GM12878 (cell line): ENCODE measurements around the gene NUDT3. TPM values are rescaled to one million over a fixed set of nuclear protein-coding genes. Genes with fewer than 3 reads are reported as not detected.

Experiments used
- ATAC-seq: fragments of 200-7000 bp; cut with Tn5 transposase; 3 replicates; pipeline ENCODE4 v1.9.1; 2020; ENCODE audit warnings: mild to moderate bottlenecking, moderate library complexity
- BruUV-seq: library from RNA; stranded (reverse); fragments of 400-500 nt; replicated peaks from 2 replicates; lab custom pipeline; 2021; lab: Mats Ljungman, UMichigan
- CTCF ChIA-PET: fragments of 300-600 bp; sonication (Branson Sonifier 250); formaldehyde crosslinking; extraction: SDS; loops from one replicate; lab custom pipeline; 2021; ENCODE audit warnings: inconsistent platforms; lab: Yijun Ruan, JAX
- POLR2A ChIA-PET: fragments of 350-600 bp; formaldehyde crosslinking; extraction: SDS; loops from one replicate; lab custom pipeline; 2021; ENCODE audit warnings: inconsistent platforms; lab: Charles Lee
- RAD21 ChIA-PET: fragments of 300-600 bp; sonication (Branson Sonifier 250); formaldehyde crosslinking; loops from one replicate; lab custom pipeline; 2023; ENCODE audit warnings: antibody characterized with exemption; ENCODE audit not compliant: unreplicated experiment; lab: Charles Lee
- SMC1A ChIA-PET: fragments of 300-600 bp; sonication (Branson Sonifier 250); formaldehyde crosslinking; loops from one replicate; lab custom pipeline; 2023; ENCODE audit not compliant: unreplicated experiment, uncharacterized antibody; lab: Charles Lee
- DNase-seq: peaks from one replicate; pipeline ENCODE4 v3.0.0-alpha.2; 2011; ENCODE audit warnings: low read depth, low spot score
- FAIRE-seq: peaks from 3 replicates; lab custom pipeline; 2011; peaks lifted over from hg19 to GRCh38; lab: Jason Lieb, UNC
- H2AFZ ChIP-seq: 2 replicates; pipeline ENCODE4 v1.6.0; 2011; ENCODE audit warnings: low read depth, low read length, control low read depth; ENCODE audit not compliant: control insufficient read depth
- H3K27ac ChIP-seq: 2 replicates; pipeline ENCODE4 v1.5.1; 2011; ENCODE audit warnings: control low read depth; ENCODE audit not compliant: control insufficient read depth, insufficient read depth
- H3K27me3 ChIP-seq, 2 experiments: replicated peaks in 1 of 2; 2 replicates each; pipeline versions ENCODE4 v1.6.0 to v1.6.1; 2011; ENCODE audit warnings: low read length in 1 of 2; ENCODE audit not compliant: control insufficient read depth in 2 of 2, insufficient read depth in 2 of 2
- H3K36me3 ChIP-seq, 2 experiments: 2 replicates each; pipeline ENCODE4 v1.5.1; 2011; ENCODE audit warnings: low read length in 1 of 2; ENCODE audit not compliant: control insufficient read depth in 2 of 2, insufficient read depth in 2 of 2
- H3K4me1 ChIP-seq: 2 replicates; pipeline ENCODE4 v1.6.1; 2011; ENCODE audit warnings: mild to moderate bottlenecking, low read length, moderate library complexity, mixed read lengths; ENCODE audit not compliant: control insufficient read depth, insufficient read depth
- H3K4me2 ChIP-seq: 2 replicates; pipeline ENCODE4 v1.6.0; 2011; ENCODE audit warnings: control low read depth; ENCODE audit not compliant: control insufficient read depth, insufficient read depth
- H3K4me3 ChIP-seq: fragments of 200-600 bp; sonication (generic); 2 replicates; pipeline ENCODE4 v1.5.1; 2016
- H3K79me2 ChIP-seq: 2 replicates; pipeline ENCODE4 v1.6.0; 2011; ENCODE audit warnings: low read length; ENCODE audit not compliant: control insufficient read depth, insufficient read depth
- H3K9ac ChIP-seq: 2 replicates; pipeline ENCODE4 v1.8.0; 2011; ENCODE audit warnings: low read length, control low read depth, mixed read lengths; ENCODE audit not compliant: control insufficient read depth, insufficient read depth
- H3K9me3 ChIP-seq: replicated peaks from 3 replicates; pipeline ENCODE4 v1.5.1; 2011; ENCODE audit warnings: mild to moderate bottlenecking, low read length; ENCODE audit not compliant: control insufficient read depth, insufficient read depth
- H4K20me1 ChIP-seq: 2 replicates; pipeline ENCODE4 v1.6.0; 2011; ENCODE audit not compliant: control insufficient read depth, insufficient read depth
- BCLAF1 ChIP-seq: fragments of 450-650 bp; IDR thresholded peaks from 2 replicates; pipeline ENCODE4 v1.6.1; 2017; ENCODE audit warnings: antibody characterized with exemption, mild to moderate bottlenecking, moderate library complexity
- BMI1 ChIP-seq: fragments of 450-650 bp; IDR thresholded peaks from 2 replicates; pipeline ENCODE4 v1.6.1; 2016; ENCODE audit warnings: mild to moderate bottlenecking, moderate library complexity, borderline replicate concordance
- E2F8 ChIP-seq: fragments of 450-650 bp; IDR thresholded peaks from 2 replicates; pipeline ENCODE4 v1.6.1; 2018; ENCODE audit warnings: mild to moderate bottlenecking, low read depth, moderate library complexity; ENCODE audit not compliant: partially characterized antibody
- ETV6 ChIP-seq, 2 experiments: fragments of 450-650 bp in 1 of 2; IDR thresholded peaks in 1 of 2; conservative IDR thresholded peaks in 1 of 2; 2 replicates each; pipeline ENCODE4 v1.6.1; 2014; ENCODE audit warnings: antibody characterized with exemption in 1 of 2, borderline replicate concordance in 1 of 2, low read depth in 1 of 2, mild to moderate bottlenecking in 1 of 2, moderate library complexity in 1 of 2
- SUPT20H ChIP-seq: IDR thresholded peaks from 2 replicates; pipeline ENCODE4 v1.6.1; 2011; ENCODE audit warnings: low read depth, mild to moderate bottlenecking, low read length, moderate library complexity, borderline replicate concordance; ENCODE audit not compliant: control insufficient read depth
- ZBTB11 ChIP-seq: fragments of 450-650 bp; formaldehyde crosslinking; IDR thresholded peaks from 2 replicates; pipeline ENCODE4 v1.5.0; 2022; ENCODE audit warnings: mild to moderate bottlenecking, missing genetic modification characterization
- ZBTB40 ChIP-seq: fragments of 450-650 bp; IDR thresholded peaks from 2 replicates; pipeline ENCODE4 v1.6.1; 2016; ENCODE audit warnings: mild to moderate bottlenecking, moderate library complexity, borderline replicate concordance
- WGBS: methylation state at CpG from one replicate; pipeline ENCODE4 v1.1.6; 2016; ENCODE audit warnings: low lambda C conversion rate; ENCODE audit not compliant: insufficient replicate concordance, insufficient coverage; ENCODE audit errors: missing lambda C conversion rate; 5-methylcytosine and 5-hydroxymethylcytosine counted together
- in situ Hi-C: fragments of 300-500 bp; cut with MboI; formaldehyde crosslinking; loops from 9 replicates; pipeline ENCODE4 v1.14.3; 2018; ENCODE audit warnings: mixed read lengths
- intact Hi-C: fragments of 100-400 bp; cut with micrococcal nuclease; formaldehyde crosslinking; loops from one replicate; pipeline ENCODE4 v1.14.2; 2022; ENCODE audit not compliant: unreplicated experiment
- polyA plus RNA-seq, 11 experiments: library from polyadenylated mRNA; depleted of rRNA in 4 of 11; unstranded in 6 of 11; stranded (reverse) in 5 of 11; fragments of >200 nt; fragmentation: Nextera tagmentation in 4 of 11; fragmentation: Illumina TruSeq in 1 of 11; extraction: Ambion mirVana in 4 of 11; extraction: Trizol in 1 of 11; gene quantifications; 1 replicate in 1 of 11; 2 replicates in 10 of 11; pipeline versions ENCODE4 v1.2.1 to v1.2.3, GENCODE V29; 2011 to 2016; ENCODE audit warnings: inconsistent platforms in 2 of 11, missing spikeins in 2 of 11, low read depth in 1 of 11
- total RNA-seq, 4 experiments: library from RNA; depleted of rRNA in 3 of 4; stranded (reverse); fragments of >200 nt in 3 of 4; fragmentation: Illumina TruSeq in 1 of 4; extraction: Trizol in 1 of 4; gene quantifications; 2 replicates each; pipeline versions ENCODE4 v1.2.1 to v1.2.3, GENCODE V29; 2013 to 2021

The NUDT3 gene
- total and polyA plus RNA-seq, 10 of the 15 experiments (the other 5 are each of a cell fraction or from before 2014, with no cell fraction given) = 2.4 to 32.3 (median 25.5) TPM

GRCh38 chr6:34360556-34360955 is 31.9 kb downstream of the NUDT3 start:
- SMC1A ChIA-PET = interaction anchor here (0.8 to 4.5 kb wide), 8 partner anchors 8 to 110 kb away, joined by 3 to 26 read pairs (median 6); no protein-coding TSS in a partner anchor
- in situ Hi-C loops (no loop called here), intact Hi-C loops (no loop called here)
- CTCF ChIA-PET = interaction anchor here (1.0 to 1.4 kb wide), 5 partner anchors 13 to 43 kb away, joined by 3 to 5 read pairs (median 3); no protein-coding TSS in a partner anchor
- Histone ChIP-seq H3K27me3 (no peaks in the 10 kb centered on the region), H3K36me3 (no peaks in the 10 kb centered on the region), H3K79me2 (peaks cover 73% of the 10 kb centered on the region), H3K9ac (no peak overlapping the region), H4K20me1 (no peaks in the 10 kb centered on the region), H2AFZ (no peak overlapping the region), H3K9me3 (no peaks in the 10 kb centered on the region), H3K4me3 (no peak overlapping the region), H3K27ac (no peak overlapping the region), H3K4me2 (no peak overlapping the region), H3K4me1 (peaks cover 8% of the 10 kb centered on the region)
- RAD21 ChIA-PET = interaction anchor here (0.7 to 4.1 kb wide), 3 partner anchors 9 to 31 kb away, joined by 4 to 20 read pairs (median 18); no protein-coding TSS in a partner anchor
- POLR2A ChIA-PET = interaction anchor here (0.6 to 2.0 kb wide), 4 partner anchors 14 to 57 kb away, joined by 3 to 7 read pairs (median 4); no protein-coding TSS in a partner anchor
- WGBS = 98% methylated on average over 2 of the region's 2 CpGs
- no peak for ATAC-seq
- no TSS peak for BruUV-seq
- no peak for FAIRE-seq
- DNase-seq = no peak
- TF ChIP-seq SUPT20H (no peak), BCLAF1 (no peak), BMI1 (no peak), ETV6 (conservative IDR thresholded peaks at IDR 0.05 in 1 of 2, IDR thresholded peaks at IDR 0.05 in 1 of 2; ENCODE audit: borderline replicate concordance in 1 of 2, low read depth in 1 of 2) (no peak), ZBTB11 (CRISPR knock-in tag) (no peak), E2F8 (no peak), ZBTB40 (no peak)
